ENCODE measurements around the gene SIN3A.

The SIN3A gene

DNA sequence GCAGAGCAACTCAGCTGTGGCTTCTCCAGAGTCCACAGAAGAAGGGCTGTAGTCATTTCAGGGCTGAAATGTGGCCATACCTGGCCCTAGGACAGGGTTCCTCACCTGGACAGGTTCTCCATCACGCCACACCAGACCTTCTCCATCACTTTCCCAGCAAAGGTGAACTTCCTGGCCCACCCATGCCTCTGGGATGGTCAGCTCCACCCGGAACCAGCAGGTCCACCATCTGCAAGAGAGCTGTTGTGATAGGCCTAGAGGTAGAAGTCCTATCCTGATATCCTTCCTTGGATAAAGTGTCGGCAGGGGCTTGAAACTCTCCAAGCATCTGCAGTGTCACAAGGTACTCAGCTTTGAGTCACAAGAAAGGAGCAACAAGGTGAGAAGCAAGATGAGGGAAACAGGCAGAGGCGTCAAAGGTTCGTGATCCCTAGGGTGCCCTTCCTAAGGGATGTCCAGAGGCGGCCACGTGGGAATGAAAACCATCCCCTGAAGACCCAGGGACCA lies 84.0 kb downstream of the SIN3A start:
- no peak for TF ChIP-seq GATA3 (IDR thresholded peaks at IDR 0.05; ENCODE audit: low read depth, low read length)
- TF ChIP-seq GATA2 (IDR thresholded peaks at IDR 0.05; ENCODE audit: low read depth, low read length), result no peak

DNA sequence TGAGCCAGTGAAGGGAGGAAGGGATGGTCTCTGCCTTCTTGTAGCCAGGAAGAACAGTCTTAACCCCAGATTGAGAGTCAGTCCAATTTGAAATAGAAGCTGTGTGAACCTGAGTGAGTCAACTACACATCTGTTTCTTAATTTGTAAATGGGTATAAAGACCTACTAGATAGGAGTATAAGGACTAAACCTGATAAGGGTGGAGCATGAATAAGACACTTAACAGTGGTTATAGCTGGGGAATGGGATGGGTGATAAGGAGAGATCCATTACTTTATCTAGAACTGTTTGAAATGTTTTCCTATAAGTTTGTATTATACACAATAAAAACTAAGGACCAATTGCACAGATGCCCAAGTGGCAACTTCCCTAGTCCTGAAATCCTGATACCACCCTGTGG lies 84.5 kb downstream of the SIN3A start:
- TF ChIP-seq GATA2 (IDR thresholded peaks at IDR 0.05; ENCODE audit: low read depth, low read length) (no peak), GATA3 (IDR thresholded peaks at IDR 0.05; ENCODE audit: low read depth, low read length) (no peak)

- TF ChIP-seq GATA3 (IDR thresholded peaks at IDR 0.05; ENCODE audit: low read depth, low read length), result no peak
- no peak for TF ChIP-seq GATA2 (IDR thresholded peaks at IDR 0.05; ENCODE audit: low read depth, low read length)
Measured at GRCh38 chr15:75366163-75366562, 85.3 kb downstream of the SIN3A start.

- TF ChIP-seq GATA3 (IDR thresholded peaks at IDR 0.05; ENCODE audit: low read depth, low read length), result no peak
- TF ChIP-seq GATA2 (IDR thresholded peaks at IDR 0.05; ENCODE audit: low read depth, low read length), result no peak
Measured at GRCh38 chr15:75364881-75365280, 86.6 kb downstream of the SIN3A start.

DNA sequence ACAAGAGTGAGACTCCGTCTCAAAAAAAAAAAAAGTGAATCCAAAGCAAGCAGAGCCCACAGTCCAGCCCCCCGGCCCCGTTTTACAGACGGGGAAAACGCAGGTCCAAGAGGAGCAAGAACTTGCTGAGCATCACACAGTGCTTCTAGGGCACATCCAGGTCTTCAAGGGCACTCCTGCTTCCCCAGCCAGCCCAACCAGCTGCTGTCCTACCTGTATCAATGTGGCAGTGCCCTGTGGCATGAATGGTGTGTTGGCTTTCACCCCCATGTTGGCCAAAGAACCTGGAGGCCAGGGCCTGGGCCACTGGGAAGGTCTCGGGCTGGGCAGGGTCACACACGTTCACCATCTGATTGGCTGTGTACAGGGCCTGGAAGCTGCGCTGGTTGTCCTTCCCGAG lies 87.7 kb downstream of the SIN3A start:
- no peak for TF ChIP-seq GATA2 (IDR thresholded peaks at IDR 0.05; ENCODE audit: low read depth, low read length)
- no peak for TF ChIP-seq GATA3 (IDR thresholded peaks at IDR 0.05; ENCODE audit: low read depth, low read length)

GRCh38 chr15:75362642-75363249 lies 88.7 kb downstream of the SIN3A start:
- TF ChIP-seq GATA3 (IDR thresholded peaks at IDR 0.05; ENCODE audit: low read depth, low read length) (no peak), GATA2 (IDR thresholded peaks at IDR 0.05; ENCODE audit: low read depth, low read length) (no peak)

DNA sequence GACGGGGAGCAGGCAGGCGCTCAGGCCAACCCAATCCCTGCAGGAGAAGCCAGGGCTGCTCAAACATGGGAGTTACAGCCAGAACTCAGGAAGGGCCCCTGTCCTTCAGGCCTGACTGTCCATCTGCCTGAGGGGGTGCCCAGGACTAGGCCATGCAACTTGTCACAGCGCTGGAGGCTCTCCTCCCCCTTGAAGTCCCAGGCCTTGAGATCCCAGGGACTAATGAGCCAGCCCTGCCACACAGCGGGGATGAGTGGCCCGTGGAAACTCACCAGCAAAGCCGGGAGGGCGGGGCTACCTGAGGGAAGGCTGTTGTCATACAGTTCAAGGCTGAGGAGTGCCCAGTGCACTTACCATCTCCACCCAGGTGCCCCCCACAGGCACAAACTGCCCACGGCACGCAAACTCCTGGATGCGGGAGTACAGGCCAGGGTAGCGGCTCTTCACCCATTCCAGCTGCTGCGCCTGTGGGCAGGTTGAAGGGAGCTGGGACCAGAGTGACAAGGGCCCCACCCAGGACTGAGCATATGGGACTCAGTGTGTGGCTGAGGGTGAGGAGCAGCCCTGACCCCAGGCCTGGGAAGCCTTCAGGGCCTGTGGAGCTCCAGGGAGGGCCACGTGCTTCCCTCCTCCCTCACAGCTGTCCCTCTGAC lies 89.4 kb downstream of the SIN3A start:
- no peak for TF ChIP-seq GATA3 (IDR thresholded peaks at IDR 0.05; ENCODE audit: low read depth, low read length)
- no peak for TF ChIP-seq GATA2 (IDR thresholded peaks at IDR 0.05; ENCODE audit: low read depth, low read length)

DNA sequence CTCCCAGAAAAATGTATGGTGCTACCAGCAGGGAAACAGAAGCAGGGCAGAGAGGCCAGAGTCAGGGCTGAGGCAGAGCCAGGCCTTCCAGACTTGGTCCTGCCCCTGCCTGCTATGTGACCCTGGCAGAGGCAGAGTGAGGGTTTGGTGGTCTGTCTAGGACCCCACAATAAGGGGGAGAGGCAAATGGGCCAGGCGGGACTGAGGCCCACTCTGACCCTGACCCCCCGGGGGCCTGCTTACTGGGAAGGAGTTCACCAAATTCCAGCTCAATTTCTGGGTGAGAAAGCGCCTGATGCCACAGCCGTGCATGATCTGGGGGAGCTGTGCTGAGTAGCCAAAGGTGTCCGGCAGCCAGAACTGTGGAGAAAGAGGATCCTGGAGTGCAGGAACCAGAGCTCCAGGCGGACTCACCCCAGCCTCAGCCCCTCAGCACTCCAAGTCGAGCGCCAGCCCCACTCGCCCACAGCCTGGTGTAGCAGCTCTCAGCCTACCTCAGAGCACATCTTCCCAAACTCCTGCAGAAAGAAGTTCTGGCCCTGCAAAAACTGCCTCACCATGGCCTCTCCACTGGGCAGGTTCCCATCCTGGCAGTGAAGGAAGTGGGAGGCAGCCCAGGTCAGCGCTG lies 90.0 kb downstream of the SIN3A start:
- TF ChIP-seq GATA3 (IDR thresholded peaks at IDR 0.05; ENCODE audit: low read depth, low read length) (no peak), GATA2 (IDR thresholded peaks at IDR 0.05; ENCODE audit: low read depth, low read length) (no peak)

DNA sequence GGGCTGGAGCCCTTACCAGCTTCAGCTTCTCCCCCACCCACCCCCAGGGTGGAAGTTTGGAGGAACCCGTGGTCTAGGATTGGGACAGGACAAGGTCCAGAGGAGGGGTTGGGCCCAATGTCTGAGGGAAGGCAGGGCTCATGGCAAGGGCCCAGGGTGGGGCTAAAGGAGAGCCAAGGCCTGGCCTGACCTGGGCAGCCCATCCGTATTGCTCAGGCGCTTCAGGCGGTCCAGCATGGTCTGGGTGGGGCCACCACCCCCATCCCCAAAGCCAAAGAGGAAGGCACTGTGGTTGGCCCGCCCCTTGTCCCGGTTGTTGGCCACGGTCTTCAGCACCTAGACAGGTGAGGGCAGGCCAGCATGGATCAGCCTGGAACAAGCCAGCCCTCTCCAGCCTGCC lies 90.6 kb downstream of the SIN3A start:
- TF ChIP-seq GATA3 (IDR thresholded peaks at IDR 0.05; ENCODE audit: low read depth, low read length) (no peak), GATA2 (IDR thresholded peaks at IDR 0.05; ENCODE audit: low read depth, low read length) (no peak)

GRCh38 chr15:75360391-75360790 lies 91.1 kb downstream of the SIN3A start:
- no peak for TF ChIP-seq GATA3 (IDR thresholded peaks at IDR 0.05; ENCODE audit: low read depth, low read length)
- TF ChIP-seq GATA2 (IDR thresholded peaks at IDR 0.05; ENCODE audit: low read depth, low read length), result no peak

- TF ChIP-seq GATA3 (IDR thresholded peaks at IDR 0.05; ENCODE audit: low read depth, low read length) (no peak), GATA2 (IDR thresholded peaks at IDR 0.05; ENCODE audit: low read depth, low read length) (no peak)
Measured at GRCh38 chr15:75359537-75360250, 91.8 kb downstream of the SIN3A start.

DNA sequence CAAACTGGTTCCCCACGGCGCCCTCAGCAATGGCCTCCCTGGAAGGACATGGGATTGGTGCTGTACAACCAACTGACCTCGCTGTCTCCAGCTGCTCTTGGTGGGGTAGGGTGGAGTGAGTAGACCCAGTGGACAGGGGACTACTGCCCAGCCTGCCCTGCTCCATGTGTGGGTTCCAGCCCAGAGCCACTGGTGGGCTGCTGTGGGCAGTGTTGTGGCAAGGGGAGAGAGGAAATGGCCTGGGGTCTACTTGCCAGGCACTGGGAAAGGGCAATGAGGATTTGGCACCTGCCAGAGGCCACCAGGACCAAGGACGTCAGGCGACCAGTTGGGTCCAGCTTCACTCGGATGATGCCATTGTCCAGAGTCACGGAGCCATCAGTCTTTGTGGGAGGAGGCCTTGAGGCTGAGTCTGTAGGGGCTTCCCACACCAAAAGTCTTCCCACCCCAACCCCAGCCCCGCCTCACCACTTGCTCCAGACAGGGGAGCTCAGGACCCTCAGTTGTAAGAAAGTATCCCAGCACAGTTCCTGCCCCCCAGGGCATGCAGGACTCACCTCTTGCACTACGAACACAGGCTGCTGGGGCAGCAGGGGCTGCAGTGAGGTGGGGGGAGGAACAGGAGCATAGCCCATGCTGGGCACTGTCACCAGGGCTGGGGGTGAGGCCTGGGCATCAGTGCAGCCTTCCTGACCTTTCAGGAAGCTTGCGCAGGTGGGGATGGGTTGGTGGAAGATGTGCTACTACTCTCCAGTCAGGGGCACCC lies 92.5 kb downstream of the SIN3A start:
- TF ChIP-seq GATA3 (IDR thresholded peaks at IDR 0.05; ENCODE audit: low read depth, low read length), result no peak
- TF ChIP-seq GATA2 (IDR thresholded peaks at IDR 0.05; ENCODE audit: low read depth, low read length), result no peak

GRCh38 chr15:75357976-75358673 lies 93.4 kb downstream of the SIN3A start:
- no peak for TF ChIP-seq GATA2 (IDR thresholded peaks at IDR 0.05; ENCODE audit: low read depth, low read length)
- TF ChIP-seq GATA3 (IDR thresholded peaks at IDR 0.05; ENCODE audit: low read depth, low read length), result no peak
